ENCODE data around the gene VGF.
A peak's percentile ranks its signal among the peaks of the same experiment; 100 is the strongest.

The VGF gene

DNA sequence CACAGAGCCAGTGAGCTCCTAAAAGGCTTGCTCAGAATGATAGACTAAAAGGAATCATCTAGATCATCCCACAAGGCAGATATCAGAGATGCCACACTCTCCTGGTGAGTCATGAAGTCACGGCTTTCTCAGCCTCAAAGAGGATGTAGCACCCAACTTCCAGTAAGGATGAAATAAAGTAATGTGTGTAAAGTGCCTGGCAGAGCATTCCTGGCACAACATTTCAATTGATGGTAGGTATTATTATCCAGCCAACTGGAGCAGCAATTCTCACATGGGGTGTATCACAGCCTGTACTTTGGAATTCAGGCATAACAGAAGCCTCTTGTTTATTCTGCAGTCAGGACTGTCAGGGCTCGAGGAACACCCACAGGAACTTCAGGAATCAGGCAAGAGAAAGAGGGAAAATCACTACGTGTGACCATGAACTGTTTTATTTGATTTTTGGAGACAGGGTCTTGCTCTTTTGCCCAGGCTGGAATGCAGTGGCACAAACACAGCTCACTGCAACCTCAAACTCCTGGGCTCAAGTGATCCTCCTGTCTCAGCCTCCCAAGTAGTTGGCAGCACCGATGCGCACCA lies 20.0 kb upstream of the VGF start:
- no peak overlapping the region for H3K9ac ChIP-seq (ENCODE audit: low read depth, low read length)

DNA sequence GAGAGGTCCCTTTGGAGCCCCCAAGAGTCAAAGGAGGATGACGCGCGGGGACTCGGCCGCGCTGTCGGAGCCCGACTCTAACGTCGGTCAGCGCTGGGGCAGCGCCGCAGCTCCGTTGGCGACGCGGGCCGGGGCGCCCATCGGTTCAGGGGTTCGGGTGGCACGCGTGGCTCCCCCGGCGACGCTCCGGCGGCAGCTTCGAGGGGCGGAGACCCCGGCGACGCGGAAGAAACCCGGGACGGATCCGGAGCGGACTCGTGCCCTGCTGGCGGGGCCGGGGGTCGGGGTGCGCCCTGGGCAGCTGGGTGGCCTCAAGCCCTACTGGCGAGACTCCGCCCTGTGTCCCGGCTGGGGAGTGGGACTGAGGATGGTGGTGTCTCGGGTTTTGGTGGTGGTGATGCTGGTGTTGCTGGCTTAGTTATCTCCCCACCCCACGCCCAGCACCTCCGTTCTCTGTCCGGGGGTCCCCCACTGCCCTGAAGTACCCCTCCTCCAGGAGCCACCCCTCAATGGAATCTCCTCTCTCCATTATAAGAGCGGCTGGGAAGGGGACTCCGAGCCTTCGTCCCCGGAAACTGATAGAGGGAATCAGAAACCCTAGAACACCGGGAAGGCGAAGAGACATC lies 14.9 kb upstream of the VGF start, which contains the start of gene NAT16:
Gene NAT16, minus strand, starts transcription at position 164 of the 626 bp plus-strand sequence. CDS start 5,486 bp downstream, outside the sequence.
- H3K9ac ChIP-seq (ENCODE audit: low read depth, low read length), result no peak within 1 kb of the TSS
- H3K27ac ChIP-seq (ENCODE audit: low read depth, low read length), result no peak within 1 kb of the TSS
- peak within 1 kb of the TSS; percentile 58 for H3K4me3 ChIP-seq (ENCODE audit: low read length)
- 9% methylated on average over 55 of the region's 56 CpGs for WGBS
- H3K36me3 ChIP-seq (ENCODE audit: insufficient read depth, low read length), result no peaks in the 10 kb centered on the region
- no peaks in the 10 kb centered on the region for H3K9me3 ChIP-seq (ENCODE audit: insufficient read depth, low read depth, low read length)
- peaks cover 61% of the 10 kb centered on the region for H3K27me3 ChIP-seq (ENCODE audit: insufficient read depth, low read length)
- H3K4me1 ChIP-seq (ENCODE audit: insufficient read depth, low read length), result peaks cover 4% of the 10 kb centered on the region; the same call in 1 of the 2 replicates

More for the DNA sequence above, 20.0 kb upstream of the VGF start:
- no peaks in the 10 kb centered on the region for H3K9me3 ChIP-seq (ENCODE audit: insufficient read depth, low read depth, low read length)
- no peak overlapping the region for H3K27ac ChIP-seq (ENCODE audit: low read depth, low read length)
- WGBS, result 75% methylated on average over 5 of the region's 5 CpGs
- no peak overlapping the region for H3K4me3 ChIP-seq (ENCODE audit: low read length)
- H3K4me1 ChIP-seq (ENCODE audit: insufficient read depth, low read length), result peaks cover 4% of the 10 kb centered on the region; the same call in 1 of the 2 replicates
- H3K36me3 ChIP-seq (ENCODE audit: insufficient read depth, low read length), result no peaks in the 10 kb centered on the region
- peaks cover 12% of the 10 kb centered on the region for H3K27me3 ChIP-seq (ENCODE audit: insufficient read depth, low read length)

DNA sequence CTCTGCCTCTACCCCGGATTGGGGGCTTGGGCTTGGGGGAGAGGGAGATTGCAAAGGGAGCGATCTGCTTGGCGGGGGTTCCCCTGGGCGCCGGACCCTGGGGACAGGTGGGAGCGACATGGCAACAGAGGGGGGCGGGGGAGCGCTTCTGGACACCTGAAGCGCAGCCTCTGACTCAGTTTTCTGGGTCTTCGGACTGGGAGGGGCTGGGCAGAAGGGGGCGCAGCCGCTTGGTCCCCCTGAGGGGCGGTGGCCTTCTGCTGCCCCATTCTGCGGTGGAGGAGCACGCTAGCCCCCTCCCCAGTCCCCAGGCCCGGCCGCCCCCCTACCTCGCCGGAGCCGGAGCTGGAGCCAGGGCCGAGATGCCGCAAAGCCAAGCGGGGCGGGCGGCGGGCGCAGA lies 14.3 kb upstream of the VGF start:
- Histone ChIP-seq H3K9me3 (ENCODE audit: insufficient read depth, low read depth, low read length) (no peaks in the 10 kb centered on the region), H3K4me3 (ENCODE audit: low read length) (peak overlapping the region; percentile 58), H3K4me1 (ENCODE audit: insufficient read depth, low read length) (peaks cover 4% of the 10 kb centered on the region; the same call in 1 of the 2 replicates), H3K27me3 (ENCODE audit: insufficient read depth, low read length) (peaks cover 67% of the 10 kb centered on the region), H3K9ac (ENCODE audit: low read depth, low read length) (no peak overlapping the region), H3K27ac (ENCODE audit: low read depth, low read length) (no peak overlapping the region), H3K36me3 (ENCODE audit: insufficient read depth, low read length) (no peaks in the 10 kb centered on the region)
- WGBS, result under 1% methylated on average over 27 of the region's 27 CpGs

DNA sequence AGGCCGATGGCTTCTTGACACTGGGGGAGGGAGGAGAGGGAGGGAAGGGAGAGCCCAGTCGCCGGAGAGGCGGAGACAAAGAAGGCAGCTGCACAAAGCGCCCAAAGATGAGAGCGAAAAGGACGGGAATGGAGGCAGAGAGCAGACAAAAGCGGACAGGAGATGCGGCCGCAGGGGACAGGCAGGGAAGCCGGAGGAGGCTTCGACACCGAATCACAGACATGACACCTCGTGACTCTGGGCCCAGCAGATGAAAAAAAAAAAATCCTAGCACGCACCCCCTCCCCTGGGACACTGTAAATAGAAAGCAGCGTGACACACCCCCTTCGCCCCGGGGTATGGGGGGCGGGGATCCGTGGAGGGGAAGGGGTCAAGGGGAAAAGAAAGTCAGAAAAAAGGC lies 13.7 kb upstream of the VGF start:
- no peaks in the 10 kb centered on the region for H3K9me3 ChIP-seq (ENCODE audit: insufficient read depth, low read depth, low read length)
- H3K4me3 ChIP-seq (ENCODE audit: low read length), result peak overlapping the region; percentile 58
- no peak overlapping the region for H3K9ac ChIP-seq (ENCODE audit: low read depth, low read length)
- H3K27me3 ChIP-seq (ENCODE audit: insufficient read depth, low read length), result peaks cover 73% of the 10 kb centered on the region
- WGBS, result 1% methylated on average over 19 of the region's 20 CpGs
- no peak overlapping the region for H3K27ac ChIP-seq (ENCODE audit: low read depth, low read length)
- no peaks in the 10 kb centered on the region for H3K36me3 ChIP-seq (ENCODE audit: insufficient read depth, low read length)
- H3K4me1 ChIP-seq (ENCODE audit: insufficient read depth, low read length), result peaks cover 4% of the 10 kb centered on the region; the same call in 1 of the 2 replicates

DNA sequence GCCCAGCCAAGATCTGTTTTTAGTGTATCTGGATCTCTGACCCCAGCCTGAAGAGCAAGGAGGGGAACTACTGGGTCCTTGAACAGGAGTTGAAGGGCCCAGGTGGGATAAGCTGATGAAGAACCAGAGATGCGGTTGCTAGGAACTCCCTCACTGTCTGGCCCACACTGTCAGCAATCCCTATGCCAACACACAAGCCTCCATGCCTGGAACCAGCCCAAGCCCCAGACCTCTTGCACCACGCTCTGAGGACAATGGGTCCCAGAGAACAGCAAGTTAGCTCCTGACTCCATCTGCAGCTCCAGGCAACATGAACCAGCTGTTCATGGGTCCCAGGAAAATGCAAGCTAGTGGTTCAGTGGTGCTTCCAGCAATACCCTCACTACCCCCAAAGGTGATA lies 12.3 kb upstream of the VGF start:
- H3K9ac ChIP-seq (ENCODE audit: low read depth, low read length), result no peak overlapping the region
- peaks cover 87% of the 10 kb centered on the region for H3K27me3 ChIP-seq (ENCODE audit: insufficient read depth, low read length)
- no peaks in the 10 kb centered on the region for H3K36me3 ChIP-seq (ENCODE audit: insufficient read depth, low read length)
- H3K4me1 ChIP-seq (ENCODE audit: insufficient read depth, low read length), result peaks cover 4% of the 10 kb centered on the region; the same call in 1 of the 2 replicates
- no peak overlapping the region for H3K27ac ChIP-seq (ENCODE audit: low read depth, low read length)
- no peak overlapping the region for H3K4me3 ChIP-seq (ENCODE audit: low read length)
- H3K9me3 ChIP-seq (ENCODE audit: insufficient read depth, low read depth, low read length), result no peaks in the 10 kb centered on the region
- WGBS, result 91% methylated on average over 2 of the region's 2 CpGs

DNA sequence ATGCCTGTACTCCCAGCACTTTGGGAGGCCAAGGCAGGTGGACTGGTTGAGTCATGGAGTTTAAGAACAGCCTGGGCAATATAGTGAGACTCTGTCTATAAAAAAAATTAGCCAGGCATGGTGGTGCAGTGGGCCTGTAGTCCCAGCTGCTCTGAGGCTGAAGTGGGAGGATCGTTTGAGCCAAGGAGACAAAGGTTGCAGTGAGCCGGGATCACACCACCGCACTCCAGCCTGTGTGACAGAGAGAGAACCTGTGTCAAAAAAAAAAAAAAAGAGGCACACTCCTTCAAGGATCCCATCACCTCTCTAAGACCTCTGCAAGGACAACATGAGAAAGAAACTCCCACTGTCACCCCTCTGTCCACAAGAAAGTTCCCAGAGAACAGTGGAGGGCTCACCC lies 10.3 kb upstream of the VGF start:
- Histone ChIP-seq H3K36me3 (ENCODE audit: insufficient read depth, low read length) (no peaks in the 10 kb centered on the region), H3K9ac (ENCODE audit: low read depth, low read length) (no peak overlapping the region), H3K9me3 (ENCODE audit: insufficient read depth, low read depth, low read length) (no peaks in the 10 kb centered on the region), H3K27ac (ENCODE audit: low read depth, low read length) (no peak overlapping the region), H3K27me3 (ENCODE audit: insufficient read depth, low read length) (peaks cover 99% of the 10 kb centered on the region), H3K4me1 (ENCODE audit: insufficient read depth, low read length) (peaks cover 4% of the 10 kb centered on the region; the same call in 1 of the 2 replicates), H3K4me3 (ENCODE audit: low read length) (no peak overlapping the region)
- WGBS, result 49% methylated on average over 3 of the region's 3 CpGs

DNA sequence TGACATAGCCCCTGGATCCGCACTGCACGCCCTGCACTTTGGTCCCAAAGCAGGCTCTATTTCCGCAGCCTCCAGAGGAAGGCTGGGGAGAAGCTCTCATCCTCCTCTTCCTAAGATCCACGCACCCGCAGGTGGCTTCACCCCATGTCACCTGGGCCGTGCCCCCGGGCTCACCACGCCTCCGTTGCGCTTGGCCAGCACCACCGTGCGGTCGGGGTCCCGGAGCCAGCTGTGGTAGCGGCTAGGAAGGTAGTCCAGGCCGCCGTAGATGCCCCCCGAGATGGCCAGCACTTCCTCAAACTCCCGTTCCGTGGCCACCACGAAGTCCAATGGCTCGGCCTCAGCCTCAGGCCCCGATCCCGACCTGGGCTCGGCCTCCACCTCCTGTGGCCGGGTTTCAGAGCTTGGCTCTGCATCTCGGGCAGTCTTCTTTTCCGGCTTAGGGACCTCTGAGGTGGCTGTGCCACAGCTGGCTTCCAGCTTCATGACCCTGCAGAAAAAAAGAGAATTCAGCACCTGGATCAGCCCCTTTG lies 9.0 kb upstream of the VGF start:
- peaks cover 100% of the 10 kb centered on the region for H3K27me3 ChIP-seq (ENCODE audit: insufficient read depth, low read length)
- H3K4me1 ChIP-seq (ENCODE audit: insufficient read depth, low read length), result peaks cover 15% of the 10 kb centered on the region; the same call in 1 of the 2 replicates
- no peak overlapping the region for H3K27ac ChIP-seq (ENCODE audit: low read depth, low read length)
- 49% methylated on average over 28 of the region's 28 CpGs for WGBS
- peak overlapping the region; percentile 52 for H3K4me3 ChIP-seq (ENCODE audit: low read length)
- no peaks in the 10 kb centered on the region for H3K9me3 ChIP-seq (ENCODE audit: insufficient read depth, low read depth, low read length)
- H3K9ac ChIP-seq (ENCODE audit: low read depth, low read length), result no peak overlapping the region
- no peaks in the 10 kb centered on the region for H3K36me3 ChIP-seq (ENCODE audit: insufficient read depth, low read length)

DNA sequence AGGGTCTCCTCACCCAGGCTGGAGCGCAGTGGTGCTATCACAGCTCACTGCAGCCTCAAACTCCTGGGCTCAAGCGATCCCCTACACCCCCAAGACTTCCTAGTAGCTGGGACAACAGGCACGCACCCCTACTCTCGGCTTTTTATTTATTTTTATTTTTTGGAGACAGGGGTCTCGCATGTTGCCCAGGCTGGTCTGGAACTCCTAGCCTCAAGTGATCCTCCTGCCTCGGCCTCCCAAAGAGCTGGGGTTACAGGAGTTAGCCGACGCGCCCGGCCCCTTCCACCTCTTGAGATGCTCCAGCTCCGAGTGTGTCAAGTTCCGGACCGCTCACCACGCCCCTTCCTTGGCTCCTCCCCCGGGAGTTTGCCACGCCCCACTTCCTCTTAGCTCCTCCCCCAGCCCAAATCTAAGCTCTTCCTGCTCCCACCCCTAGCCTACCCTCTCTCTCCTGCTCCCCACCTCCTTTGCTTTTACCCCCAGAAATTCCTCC lies 8.4 kb upstream of the VGF start:
- Histone ChIP-seq H3K9ac (ENCODE audit: low read depth, low read length) (no peak overlapping the region), H3K4me1 (ENCODE audit: insufficient read depth, low read length) (peaks cover 21% of the 10 kb centered on the region; the same call in 1 of the 2 replicates), H3K27me3 (ENCODE audit: insufficient read depth, low read length) (peaks cover 100% of the 10 kb centered on the region), H3K9me3 (ENCODE audit: insufficient read depth, low read depth, low read length) (no peaks in the 10 kb centered on the region), H3K4me3 (ENCODE audit: low read length) (peak overlapping the region; percentile 52), H3K36me3 (ENCODE audit: insufficient read depth, low read length) (no peaks in the 10 kb centered on the region), H3K27ac (ENCODE audit: low read depth, low read length) (no peak overlapping the region)
- 16% methylated on average over 16 of the region's 16 CpGs for WGBS

DNA sequence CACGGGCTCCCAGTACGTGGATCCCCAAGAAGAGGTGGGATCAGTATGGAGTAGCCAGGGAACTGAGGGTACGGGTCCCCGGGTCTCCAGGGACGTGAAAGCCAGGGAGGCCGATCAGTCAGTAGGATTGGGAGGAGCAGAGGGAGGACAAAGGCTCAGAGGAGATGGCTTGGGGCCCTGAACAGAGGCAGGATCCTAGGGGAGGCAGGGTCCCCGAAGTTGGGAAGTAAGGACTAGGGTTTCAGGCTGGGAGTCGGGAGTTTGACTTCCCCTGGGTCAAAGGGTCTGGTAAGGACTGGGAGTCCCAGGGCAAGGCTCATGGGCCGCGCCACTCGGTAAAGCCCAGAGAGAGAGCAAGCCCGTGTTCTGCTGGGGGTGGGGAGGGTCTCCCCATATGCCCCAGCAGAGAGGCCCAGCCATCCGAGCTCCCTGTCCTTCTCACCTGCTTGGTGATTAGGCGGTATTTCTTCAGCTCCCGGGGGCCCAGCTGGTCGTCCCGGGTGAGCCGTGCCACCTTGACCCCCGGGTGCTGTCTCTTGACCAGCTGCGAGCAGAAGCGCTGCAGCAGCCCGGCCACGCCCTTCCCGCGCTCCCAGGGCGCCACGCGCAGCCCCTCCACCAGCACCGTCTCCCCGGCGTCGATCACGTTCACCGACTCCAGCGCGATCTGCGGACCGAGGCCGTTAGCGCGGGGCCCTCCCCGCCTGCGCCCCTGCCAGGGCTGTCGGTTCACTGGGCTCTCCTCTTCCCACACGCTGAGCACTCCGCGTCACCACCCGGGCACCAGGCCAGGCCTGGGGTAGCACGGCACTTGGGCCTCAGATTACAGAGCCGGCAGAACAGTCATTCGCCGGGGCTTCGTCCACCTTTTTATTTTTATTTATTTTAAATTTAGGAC lies 7.7 kb upstream of the VGF start:
- Histone ChIP-seq H3K9me3 (ENCODE audit: insufficient read depth, low read depth, low read length) (no peaks in the 10 kb centered on the region), H3K27me3 (ENCODE audit: insufficient read depth, low read length) (peaks cover 100% of the 10 kb centered on the region), H3K4me1 (ENCODE audit: insufficient read depth, low read length) (peaks cover 28% of the 10 kb centered on the region), H3K9ac (ENCODE audit: low read depth, low read length) (no peak overlapping the region), H3K36me3 (ENCODE audit: insufficient read depth, low read length) (no peaks in the 10 kb centered on the region), H3K27ac (ENCODE audit: low read depth, low read length) (no peak overlapping the region), H3K4me3 (ENCODE audit: low read length) (peak overlapping the region; percentile 46)
- 4% methylated on average over 52 of the region's 53 CpGs for WGBS

DNA sequence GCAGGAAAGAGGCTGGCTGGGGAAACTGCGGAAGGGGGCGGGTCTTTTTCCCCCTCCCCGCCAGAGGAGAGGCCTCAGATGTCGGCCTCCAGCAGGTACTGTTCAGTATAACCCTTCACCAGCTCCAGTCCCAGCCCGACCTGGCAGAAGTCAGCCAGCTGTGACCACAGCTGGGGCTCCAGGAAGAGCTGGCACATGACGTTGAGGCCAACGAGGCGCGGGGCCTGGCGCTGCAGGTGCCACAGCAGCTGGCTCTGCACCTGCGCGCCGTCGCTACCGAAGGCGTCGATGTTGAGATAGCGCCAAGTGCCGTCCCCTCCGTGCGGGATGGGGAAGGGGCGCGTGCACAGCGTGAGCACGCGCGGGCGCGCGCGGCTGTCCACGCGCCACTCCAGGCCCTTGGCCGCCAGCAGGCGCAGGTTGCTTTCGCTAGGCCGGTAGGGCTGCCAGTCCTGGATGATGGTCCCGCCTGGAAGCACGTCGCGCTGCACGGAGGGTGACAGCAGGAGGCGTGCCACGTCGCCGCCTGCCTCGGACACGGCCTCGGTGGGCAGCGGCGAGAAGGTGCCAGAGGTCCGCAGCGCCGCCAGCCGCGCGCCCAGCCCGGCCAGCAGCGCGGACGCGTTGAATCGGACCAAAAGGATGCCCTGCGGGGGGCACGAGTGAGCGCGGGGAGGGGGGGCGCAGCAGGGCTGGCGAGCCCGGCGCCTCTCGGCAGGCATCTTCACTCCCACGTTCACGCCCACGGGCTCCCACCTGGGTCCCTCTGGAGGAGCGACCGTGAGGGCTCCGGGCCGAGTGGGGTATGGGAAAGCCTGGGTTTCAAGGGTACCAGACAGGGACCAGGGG lies 6.9 kb upstream of the VGF start:
- WGBS, result under 1% methylated on average over 76 of the region's 79 CpGs
- Histone ChIP-seq H3K27me3 (ENCODE audit: insufficient read depth, low read length) (peaks cover 98% of the 10 kb centered on the region), H3K36me3 (ENCODE audit: insufficient read depth, low read length) (no peaks in the 10 kb centered on the region), H3K27ac (ENCODE audit: low read depth, low read length) (no peak overlapping the region), H3K4me1 (ENCODE audit: insufficient read depth, low read length) (peaks cover 34% of the 10 kb centered on the region), H3K9ac (ENCODE audit: low read depth, low read length) (no peak overlapping the region), H3K9me3 (ENCODE audit: insufficient read depth, low read depth, low read length) (no peaks in the 10 kb centered on the region), H3K4me3 (ENCODE audit: low read length) (peak overlapping the region; percentile 46)
